ENCODE data around the gene MZB1.
"Not testable (repeated sequence)": the region's sequence is repeated elsewhere in the genome, so short reads cannot be mapped to it uniquely, and the experiment has no call there.

Gene MZB1

GRCh38 chr5:139410993-139411828 lies 21.5 kb upstream of the MZB1 start:
- Histone ChIP-seq H3K36me3 (ENCODE audit: control insufficient read depth in 4 of 4, insufficient read depth in 4 of 4, low read length in 3 of 4) (peaks cover 0 to 10% (median 2%) of the 10 kb centered on the region in 4 experiments), H3K27me3 (replicated peaks in 2 of 5; ENCODE audit: control insufficient read depth in 4 of 5, insufficient read depth in 5 of 5, low read length in 4 of 5) (no peaks in the 10 kb centered on the region), H3K4me3 (ENCODE audit: control insufficient read depth in 1 of 7, extremely low read depth in 1 of 7, insufficient read depth in 4 of 7, low read depth in 2 of 7, low read length in 6 of 7) (no peak overlapping the region), H3K9me3 (ENCODE audit: control extremely low read depth in 1 of 5, control insufficient read depth in 4 of 5, insufficient read depth in 2 of 5, low read depth in 1 of 5, low read length in 4 of 5) (no peaks in the 10 kb centered on the region), H3K4me1 (ENCODE audit: control extremely low read depth in 1 of 4, control insufficient read depth in 4 of 4, insufficient read depth in 4 of 4, low read length in 3 of 4) (peaks cover 3 to 28% (median 13%) of the 10 kb centered on the region in 4 experiments), H3K27ac (ENCODE audit: insufficient read depth in 1 of 2, low read depth in 1 of 2, low read length in 2 of 2, poor library complexity in 1 of 2, severe bottlenecking in 2 of 2) (no peak overlapping the region)
- no peak for DNase-seq
- WGBS (ENCODE audit: insufficient coverage), result 98% methylated on average over 10 of the region's 17 CpGs
- ChIA-PET POLR2A (no interaction called here), CTCF (interaction anchor here (1.1 to 17.0 kb wide), 6 partner anchors 8 to 221 kb away, joined by 3 to 359 read pairs (median 18); no protein-coding TSS in a partner anchor)

GRCh38 chr5:139410121-139410992 lies 20.6 kb upstream of the MZB1 start:
- no peaks in the 10 kb centered on the region for H3K27me3 ChIP-seq (replicated peaks in 2 of 5; ENCODE audit: control insufficient read depth in 4 of 5, insufficient read depth in 5 of 5, low read length in 4 of 5)
- CTCF ChIA-PET, result interaction anchor here (1.1 to 17.0 kb wide), 6 partner anchors 8 to 222 kb away, joined by 3 to 359 read pairs (median 18); no protein-coding TSS in a partner anchor
- no peak for DNase-seq
- H3K36me3 ChIP-seq (ENCODE audit: control insufficient read depth in 4 of 4, insufficient read depth in 4 of 4, low read length in 3 of 4), result peaks cover 0 to 10% (median 2%) of the 10 kb centered on the region in 4 experiments
- H3K9me3 ChIP-seq (ENCODE audit: control extremely low read depth in 1 of 5, control insufficient read depth in 4 of 5, insufficient read depth in 2 of 5, low read depth in 1 of 5, low read length in 4 of 5), result no peaks in the 10 kb centered on the region
- POLR2A ChIA-PET, result no interaction called here
- H3K4me1 ChIP-seq (ENCODE audit: control extremely low read depth in 1 of 4, control insufficient read depth in 4 of 4, insufficient read depth in 4 of 4, low read length in 3 of 4), result peaks cover 3 to 20% (median 9%) of the 10 kb centered on the region in 4 experiments
- no peak overlapping the region for H3K4me3 ChIP-seq (ENCODE audit: control insufficient read depth in 1 of 7, extremely low read depth in 1 of 7, insufficient read depth in 4 of 7, low read depth in 2 of 7, low read length in 6 of 7)
- H3K27ac ChIP-seq (ENCODE audit: insufficient read depth in 1 of 2, low read depth in 1 of 2, low read length in 2 of 2, poor library complexity in 1 of 2, severe bottlenecking in 2 of 2), result no peak overlapping the region
- WGBS (ENCODE audit: insufficient coverage), result 100% methylated on average over 1 of the region's 6 CpGs

GRCh38 chr5:139409116-139409515 lies 19.4 kb upstream of the MZB1 start:
- H3K27me3 ChIP-seq (replicated peaks in 2 of 5; ENCODE audit: control insufficient read depth in 4 of 5, insufficient read depth in 5 of 5, low read length in 4 of 5); H3K9me3 ChIP-seq (ENCODE audit: control extremely low read depth in 1 of 5, control insufficient read depth in 4 of 5, insufficient read depth in 2 of 5, low read depth in 1 of 5, low read length in 4 of 5); DNase-seq; POLR2A ChIA-PET; H3K27ac ChIP-seq (ENCODE audit: insufficient read depth in 1 of 2, low read depth in 1 of 2, low read length in 2 of 2, poor library complexity in 1 of 2, severe bottlenecking in 2 of 2); H3K4me3 ChIP-seq (ENCODE audit: control insufficient read depth in 1 of 7, extremely low read depth in 1 of 7, insufficient read depth in 4 of 7, low read depth in 2 of 7, low read length in 6 of 7); H3K36me3 ChIP-seq (ENCODE audit: control insufficient read depth in 4 of 4, insufficient read depth in 4 of 4, low read length in 3 of 4): not testable (repeated sequence)
- H3K4me1 ChIP-seq (ENCODE audit: control extremely low read depth in 1 of 4, control insufficient read depth in 4 of 4, insufficient read depth in 4 of 4, low read length in 3 of 4), result peaks cover 5 to 16% (median 11%) of the 10 kb centered on the region in 4 experiments
- CTCF ChIA-PET, result interaction anchor here (3.3 to 6.8 kb wide), 2 partner anchors 10 to 14 kb away, joined by 23 to 53 read pairs; no protein-coding TSS in a partner anchor
- WGBS (ENCODE audit: insufficient coverage), result 100% methylated on average over 1 of the region's 5 CpGs

- H3K4me1 ChIP-seq (ENCODE audit: control extremely low read depth in 1 of 4, control insufficient read depth in 4 of 4, insufficient read depth in 4 of 4, low read length in 3 of 4), result peaks cover 11 to 23% (median 16%) of the 10 kb centered on the region in 4 experiments
- CTCF ChIA-PET, result interaction anchor here (0.6 to 6.8 kb wide), 3 partner anchors 11 to 217 kb away, joined by 3 to 53 read pairs (median 4); no protein-coding TSS in a partner anchor
- 95% methylated on average over 6 of the region's 7 CpGs for WGBS (ENCODE audit: insufficient coverage)
- no peak overlapping the region for H3K27ac ChIP-seq (ENCODE audit: insufficient read depth in 1 of 2, low read depth in 1 of 2, low read length in 2 of 2, poor library complexity in 1 of 2, severe bottlenecking in 2 of 2)
- H3K4me3 ChIP-seq (ENCODE audit: control insufficient read depth in 1 of 7, extremely low read depth in 1 of 7, insufficient read depth in 4 of 7, low read depth in 2 of 7, low read length in 6 of 7), result no peak overlapping the region
- H3K36me3 ChIP-seq (ENCODE audit: control insufficient read depth in 4 of 4, insufficient read depth in 4 of 4, low read length in 3 of 4), result peaks cover 0 to 5% (median 2%) of the 10 kb centered on the region in 4 experiments
- DNase-seq, result no peak
- no peaks in the 10 kb centered on the region for H3K9me3 ChIP-seq (ENCODE audit: control extremely low read depth in 1 of 5, control insufficient read depth in 4 of 5, insufficient read depth in 2 of 5, low read depth in 1 of 5, low read length in 4 of 5)
- no peaks in the 10 kb centered on the region for H3K27me3 ChIP-seq (replicated peaks in 2 of 5; ENCODE audit: control insufficient read depth in 4 of 5, insufficient read depth in 5 of 5, low read length in 4 of 5)
- POLR2A ChIA-PET, result no interaction called here
Measured at GRCh38 chr5:139408191-139408590, 18.5 kb upstream of the MZB1 start.

- POLR2A ChIA-PET, result no interaction called here
- CTCF ChIA-PET, result interaction anchor here (0.6 to 6.8 kb wide), 7 partner anchors 8 to 419 kb away, joined by 3 to 53 read pairs (median 4); no protein-coding TSS in a partner anchor
- Histone ChIP-seq H3K27ac (ENCODE audit: insufficient read depth in 1 of 2, low read depth in 1 of 2, low read length in 2 of 2, poor library complexity in 1 of 2, severe bottlenecking in 2 of 2) (no peak overlapping the region), H3K36me3 (ENCODE audit: control insufficient read depth in 4 of 4, insufficient read depth in 4 of 4, low read length in 3 of 4) (no peaks in the 10 kb centered on the region), H3K4me3 (ENCODE audit: control insufficient read depth in 1 of 7, extremely low read depth in 1 of 7, insufficient read depth in 4 of 7, low read depth in 2 of 7, low read length in 6 of 7) (no peak overlapping the region), H3K27me3 (replicated peaks in 2 of 5; ENCODE audit: control insufficient read depth in 4 of 5, insufficient read depth in 5 of 5, low read length in 4 of 5) (no peaks in the 10 kb centered on the region), H3K9me3 (ENCODE audit: control extremely low read depth in 1 of 5, control insufficient read depth in 4 of 5, insufficient read depth in 2 of 5, low read depth in 1 of 5, low read length in 4 of 5) (no peaks in the 10 kb centered on the region), H3K4me1 (ENCODE audit: control extremely low read depth in 1 of 4, control insufficient read depth in 4 of 4, insufficient read depth in 4 of 4, low read length in 3 of 4) (peaks cover 15 to 27% (median 21%) of the 10 kb centered on the region in 4 experiments)
- DNase-seq, result peak in 2 of 3 donors; percentile 34 to 48
Measured at GRCh38 chr5:139407517-139407916, 17.8 kb upstream of the MZB1 start.

- Histone ChIP-seq H3K27me3 (replicated peaks in 2 of 5; ENCODE audit: control insufficient read depth in 4 of 5, insufficient read depth in 5 of 5, low read length in 4 of 5) (no peaks in the 10 kb centered on the region), H3K27ac (ENCODE audit: insufficient read depth in 1 of 2, low read depth in 1 of 2, low read length in 2 of 2, poor library complexity in 1 of 2, severe bottlenecking in 2 of 2) (no peak overlapping the region), H3K4me3 (ENCODE audit: control insufficient read depth in 1 of 7, extremely low read depth in 1 of 7, insufficient read depth in 4 of 7, low read depth in 2 of 7, low read length in 6 of 7) (no peak overlapping the region), H3K9me3 (ENCODE audit: control extremely low read depth in 1 of 5, control insufficient read depth in 4 of 5, insufficient read depth in 2 of 5, low read depth in 1 of 5, low read length in 4 of 5) (no peaks in the 10 kb centered on the region), H3K36me3 (ENCODE audit: control insufficient read depth in 4 of 4, insufficient read depth in 4 of 4, low read length in 3 of 4) (no peaks in the 10 kb centered on the region), H3K4me1 (ENCODE audit: control extremely low read depth in 1 of 4, control insufficient read depth in 4 of 4, insufficient read depth in 4 of 4, low read length in 3 of 4) (peaks cover 15 to 27% (median 21%) of the 10 kb centered on the region in 4 experiments)
- ChIA-PET CTCF (interaction anchor here (0.6 to 6.8 kb wide), 8 partner anchors 9 to 420 kb away, joined by 3 to 53 read pairs (median 3); no protein-coding TSS in a partner anchor), POLR2A (no interaction called here)
- no peak for DNase-seq
- 94% methylated on average over 2 of the region's 2 CpGs for WGBS (ENCODE audit: insufficient coverage)
Measured at GRCh38 chr5:139406963-139407362, 17.2 kb upstream of the MZB1 start.

Data from common myeloid progenitor, CD34-positive (primary cell).